ENCODE measurements around the gene CTNNA3.

CTNNA3 gene

GRCh38 chr10:66189271-66189670 lies 1506.7 kb downstream of the CTNNA3 start:
- no peak for FAIRE-seq

DNA sequence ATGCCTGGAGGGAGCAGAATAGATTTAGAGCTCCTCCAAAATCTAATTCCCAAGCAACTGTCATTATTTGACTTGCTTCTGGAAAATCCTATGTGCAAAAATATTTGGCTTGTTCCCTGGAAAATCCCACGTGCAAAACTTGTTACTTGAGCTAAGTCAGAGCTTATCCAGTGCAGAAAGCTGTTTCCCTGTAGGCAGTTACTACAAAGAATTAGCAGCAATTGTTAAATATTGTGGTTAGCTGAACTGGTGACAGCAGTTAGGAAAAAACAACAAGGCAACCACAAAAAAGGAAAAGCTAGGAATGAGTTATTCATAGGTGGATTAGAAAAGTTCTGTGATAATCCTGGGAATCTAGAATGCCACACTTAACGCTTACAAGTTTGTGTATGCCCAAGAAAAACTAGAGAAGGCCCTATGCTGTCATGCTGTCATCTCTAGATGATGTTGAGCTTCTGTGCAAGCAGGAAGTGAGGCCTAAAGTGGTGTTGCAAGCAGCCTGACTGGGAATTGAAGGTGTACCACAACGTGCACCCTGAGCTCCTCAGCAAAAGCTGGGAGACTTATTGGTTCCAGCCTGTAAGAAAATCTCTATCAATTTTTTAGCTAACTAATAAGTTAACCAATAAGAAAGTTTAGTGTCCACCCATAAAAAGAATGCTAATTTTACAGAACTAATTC lies 1508.8 kb downstream of the CTNNA3 start:
- FAIRE-seq = no peak

GRCh38 chr10:66183028-66183427 lies 1513.0 kb downstream of the CTNNA3 start:
- no peak for FAIRE-seq

GRCh38 chr10:66180581-66181318 lies 1515.2 kb downstream of the CTNNA3 start:
- peak; percentile 97 for FAIRE-seq

DNA sequence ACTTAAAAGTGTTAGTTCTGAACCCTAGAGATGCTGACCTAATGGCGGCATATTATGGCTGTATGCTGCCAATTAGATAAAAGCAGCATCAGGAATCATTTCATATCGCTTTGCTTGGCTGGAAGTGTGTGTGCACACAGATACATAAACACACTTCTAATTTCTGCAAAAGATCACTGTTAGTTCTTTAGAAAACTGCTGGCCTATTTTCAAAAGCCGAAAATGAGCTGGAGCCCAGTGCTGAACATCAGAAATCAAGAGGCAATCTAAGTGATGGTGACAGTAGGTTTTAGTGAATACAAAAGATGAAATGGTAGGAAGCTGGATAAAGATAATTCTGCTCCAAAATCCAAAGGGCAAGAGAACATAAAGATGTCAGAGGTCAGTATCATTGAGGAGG lies 1516.0 kb downstream of the CTNNA3 start:
- no peak for FAIRE-seq

GRCh38 chr10:66176772-66177171 lies 1519.2 kb downstream of the CTNNA3 start:
- no peak for FAIRE-seq

DNA sequence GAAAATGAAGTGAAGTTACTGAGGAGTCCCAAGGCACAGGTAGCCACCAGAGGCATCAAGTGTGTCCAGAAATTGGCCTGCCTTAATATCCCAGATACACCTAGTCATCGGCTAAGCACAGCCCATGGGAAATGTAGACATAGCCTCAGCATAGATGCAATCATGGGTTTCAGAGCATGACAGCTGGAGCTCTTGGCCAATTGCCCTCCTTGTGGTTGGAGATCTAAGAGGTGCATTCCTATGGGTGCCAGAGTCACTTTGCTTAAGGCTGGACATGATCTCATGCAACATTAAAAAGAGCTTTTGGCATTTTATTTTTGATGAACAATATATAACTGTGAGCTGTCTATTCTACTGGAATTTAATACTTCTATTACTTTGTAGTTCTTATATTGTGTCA lies 1528.2 kb downstream of the CTNNA3 start:
- no peak for FAIRE-seq

DNA sequence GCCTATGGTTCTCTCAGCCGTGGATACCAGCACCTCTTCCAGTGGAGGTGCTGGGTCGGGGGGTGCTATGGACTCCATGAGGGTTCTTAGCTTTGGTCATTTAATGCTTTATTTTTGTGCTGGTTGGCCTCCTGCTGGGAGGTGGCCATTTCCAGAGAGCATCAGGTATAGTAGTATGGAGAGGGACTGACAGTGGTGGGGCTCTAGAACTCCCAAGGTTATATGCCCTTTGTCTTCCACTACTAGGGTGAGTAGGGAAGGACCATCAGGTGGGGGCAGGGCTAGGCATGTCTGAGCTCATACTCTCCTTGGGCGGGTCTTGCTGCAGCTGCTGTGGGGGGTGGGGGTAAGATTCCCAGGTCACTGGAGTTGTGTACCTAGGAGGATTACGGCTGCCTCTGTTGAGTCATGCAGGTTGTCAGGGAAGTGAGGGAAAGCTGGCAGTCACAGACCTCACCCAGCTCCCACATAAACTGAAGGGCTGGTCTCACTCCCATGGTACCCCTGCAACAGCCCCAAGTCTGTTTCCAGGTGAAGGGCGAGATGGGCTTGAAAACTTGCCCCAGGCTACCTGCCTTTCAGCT lies 1533.3 kb downstream of the CTNNA3 start:
- FAIRE-seq = no peak

GRCh38 chr10:66151346-66151745 lies 1544.6 kb downstream of the CTNNA3 start:
- FAIRE-seq = no peak

GRCh38 chr10:66148312-66148711 lies 1547.7 kb downstream of the CTNNA3 start:
- no peak for FAIRE-seq

- FAIRE-seq = no peak
Measured at GRCh38 chr10:66144016-66144415, 1552.0 kb downstream of the CTNNA3 start.

DNA sequence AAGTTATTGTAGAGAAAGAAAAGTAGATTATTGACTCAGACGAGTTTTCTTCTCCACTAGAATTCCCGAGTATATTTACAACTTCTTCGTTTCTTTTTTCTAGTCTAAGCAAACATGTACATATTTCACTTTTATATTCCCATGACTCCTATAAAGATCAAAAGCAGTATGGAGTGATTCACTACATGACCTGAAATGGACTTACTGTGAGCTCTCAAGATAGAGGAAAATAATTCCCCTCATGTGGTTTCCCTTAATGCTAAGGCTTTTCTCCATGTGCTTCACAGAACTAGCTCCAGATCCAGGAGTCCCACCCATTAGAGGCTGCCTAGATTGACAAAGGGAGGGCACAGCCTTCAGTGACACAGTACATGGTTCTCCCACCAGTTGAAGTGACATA lies 1593.2 kb downstream of the CTNNA3 start:
- peak; percentile 94 for FAIRE-seq

GRCh38 chr10:66098595-66099480 lies 1597.2 kb downstream of the CTNNA3 start:
- FAIRE-seq = no peak

- FAIRE-seq = no peak
Measured at GRCh38 chr10:66095610-66096009, 1600.4 kb downstream of the CTNNA3 start.

GRCh38 chr10:66085906-66086305 lies 1610.1 kb downstream of the CTNNA3 start:
- FAIRE-seq = no peak

DNA sequence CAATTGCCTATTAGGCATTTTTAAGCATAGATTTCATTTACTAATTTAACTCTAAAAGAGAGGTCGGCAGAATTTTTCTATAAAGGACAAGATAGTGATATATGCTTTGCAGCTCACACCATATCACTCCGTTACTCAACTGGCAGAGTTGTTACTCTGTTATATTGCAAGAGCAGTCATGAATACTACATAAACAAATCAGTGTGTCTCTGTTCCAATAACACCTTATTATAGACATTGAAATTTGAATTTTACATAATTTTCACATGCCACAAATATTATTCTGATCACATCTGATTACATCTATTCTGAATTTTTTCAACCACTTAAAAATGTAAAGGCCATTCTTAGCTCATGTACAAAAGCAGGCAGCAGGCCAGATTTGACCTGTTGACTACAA lies 1624.1 kb downstream of the CTNNA3 start:
- no peak for FAIRE-seq

DNA sequence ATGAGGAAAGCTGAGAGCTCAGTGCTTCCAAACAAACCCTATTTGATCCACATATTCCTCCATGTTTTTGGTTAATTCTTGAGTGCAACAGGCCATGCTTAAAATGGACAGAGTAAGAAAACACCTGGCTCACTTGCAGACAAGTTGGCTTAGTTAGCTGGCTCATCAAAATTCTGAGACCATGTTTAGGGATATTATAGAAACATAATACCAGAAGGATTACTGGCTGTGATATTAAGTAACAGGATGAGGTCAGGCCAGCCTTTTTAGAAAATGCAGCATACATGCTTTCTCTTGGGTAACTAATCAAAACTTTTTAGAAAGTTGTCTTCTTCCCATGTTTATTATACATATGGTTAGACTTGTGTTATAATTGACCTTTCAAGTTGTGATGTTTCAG lies 1637.4 kb downstream of the CTNNA3 start:
- no peak for FAIRE-seq

- FAIRE-seq = no peak
Measured at GRCh38 chr10:66049335-66049734, 1646.7 kb downstream of the CTNNA3 start.

DNA sequence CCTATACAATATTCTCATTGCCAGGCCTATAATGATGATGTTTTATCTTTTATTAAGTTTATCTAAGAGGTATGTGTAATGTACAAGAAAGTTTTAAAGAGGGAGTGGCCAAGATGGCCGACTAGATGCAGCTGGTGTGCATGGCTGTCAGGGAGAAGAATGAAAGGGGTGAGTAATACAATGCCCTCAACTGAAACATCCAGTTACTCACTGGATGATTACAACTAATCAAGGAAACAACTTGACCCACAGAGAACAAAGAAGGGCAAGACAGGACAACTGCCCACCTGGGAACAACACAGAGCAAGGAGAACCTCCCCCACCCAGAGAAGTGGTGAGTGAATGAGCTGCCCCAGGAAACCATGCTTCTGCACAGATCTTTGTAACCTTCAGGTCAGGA lies 1650.1 kb downstream of the CTNNA3 start:
- no peak for FAIRE-seq

- no peak for FAIRE-seq
Measured at GRCh38 chr10:66041771-66042170, 1654.2 kb downstream of the CTNNA3 start.

DNA sequence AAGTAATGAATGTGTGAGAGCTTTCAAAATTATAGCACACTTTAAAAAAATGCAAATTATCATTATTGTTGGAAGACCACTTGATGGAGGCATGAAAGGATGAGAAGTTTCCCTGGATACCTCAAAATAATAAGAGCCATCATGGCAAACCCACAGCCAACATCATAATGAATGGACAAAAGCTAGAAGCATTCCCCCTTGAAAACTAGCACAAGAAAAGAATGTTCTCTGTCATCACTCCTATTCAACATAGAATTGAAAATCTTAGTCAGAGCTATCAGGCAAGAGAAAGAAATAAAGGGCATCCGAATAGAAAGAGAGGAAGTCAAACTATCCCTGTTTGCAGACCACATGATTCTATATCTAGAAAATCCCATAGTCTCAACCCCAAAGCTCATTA lies 1657.4 kb downstream of the CTNNA3 start:
- no peak for FAIRE-seq

GRCh38 chr10:66026321-66026720 lies 1669.7 kb downstream of the CTNNA3 start:
- FAIRE-seq = no peak

DNA sequence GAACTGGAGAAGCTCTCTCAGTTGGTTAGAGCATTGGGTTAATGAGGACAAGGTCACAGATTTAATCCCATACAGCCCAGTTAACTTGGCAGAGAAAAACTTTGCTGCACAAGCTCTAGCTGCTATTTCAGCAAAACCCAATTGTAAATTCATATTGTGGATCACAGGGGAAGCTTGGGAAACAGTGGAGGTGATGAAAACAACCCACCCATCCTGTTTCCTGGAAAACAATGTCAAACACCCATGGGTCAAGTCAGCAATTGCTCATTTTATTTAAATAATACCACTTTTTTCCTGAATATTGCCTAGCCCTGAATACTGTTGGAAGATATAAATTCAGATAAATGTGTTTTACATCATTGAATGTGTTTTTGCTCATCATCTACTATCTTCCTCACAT lies 1670.8 kb downstream of the CTNNA3 start:
- no peak for FAIRE-seq

Data from endometrium (tissue), 2 donors.